HG02870 (cell line): Measurements from ENCODE around the gene SLC39A10.
"Not testable (repeated sequence)": the region's sequence is repeated elsewhere in the genome, so short reads cannot be mapped to it uniquely, and the experiment has no call there.

Source experiments
- ATAC-seq: cut with Tn5 transposase; IDR thresholded peaks from one replicate; pipeline ENCODE4 v1.9.1; 2021; ENCODE audit warnings: mild to moderate bottlenecking, moderate library complexity; ENCODE audit not compliant: unreplicated experiment

SLC39A10 gene

DNA sequence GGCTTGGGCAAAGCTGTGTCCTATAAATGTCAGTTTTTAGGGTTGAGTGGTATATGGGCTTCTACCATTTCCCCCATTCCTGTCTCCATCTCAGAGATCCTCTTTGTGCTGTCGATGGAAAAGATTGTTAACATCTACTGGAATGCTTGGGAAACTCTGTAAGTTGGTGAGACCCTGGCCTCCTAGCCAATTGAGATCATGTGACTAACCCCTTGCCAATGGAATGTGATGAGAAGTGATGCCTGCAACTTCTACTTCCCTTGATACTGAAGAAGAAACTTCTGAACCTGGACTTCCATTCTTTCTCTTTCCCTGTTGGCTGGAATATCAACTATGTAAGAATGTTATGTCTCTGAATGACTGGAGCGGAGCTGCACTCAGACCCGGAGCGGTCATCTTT is 14.5 kb downstream of the SLC39A10 start:
- ATAC-seq = no peak

DNA sequence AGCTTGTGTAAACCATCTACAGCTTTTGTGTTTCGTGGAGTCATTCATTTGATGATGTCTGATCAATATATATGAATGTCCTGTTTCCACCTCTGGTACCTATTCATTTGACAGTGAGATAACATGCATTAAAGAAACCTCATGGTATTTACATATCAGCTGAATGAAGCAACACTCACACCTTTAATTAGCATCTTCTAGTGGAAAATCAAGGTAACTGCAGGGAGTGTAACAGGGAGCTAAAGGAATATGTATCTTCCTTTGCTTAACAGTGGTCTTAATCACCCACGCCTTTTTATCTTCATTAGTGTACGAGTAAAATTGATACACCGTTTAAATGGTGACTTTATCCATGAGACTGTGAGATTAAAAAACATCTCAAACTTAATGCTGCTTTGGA is 15.6 kb downstream of the SLC39A10 start:
- ATAC-seq = no peak

DNA sequence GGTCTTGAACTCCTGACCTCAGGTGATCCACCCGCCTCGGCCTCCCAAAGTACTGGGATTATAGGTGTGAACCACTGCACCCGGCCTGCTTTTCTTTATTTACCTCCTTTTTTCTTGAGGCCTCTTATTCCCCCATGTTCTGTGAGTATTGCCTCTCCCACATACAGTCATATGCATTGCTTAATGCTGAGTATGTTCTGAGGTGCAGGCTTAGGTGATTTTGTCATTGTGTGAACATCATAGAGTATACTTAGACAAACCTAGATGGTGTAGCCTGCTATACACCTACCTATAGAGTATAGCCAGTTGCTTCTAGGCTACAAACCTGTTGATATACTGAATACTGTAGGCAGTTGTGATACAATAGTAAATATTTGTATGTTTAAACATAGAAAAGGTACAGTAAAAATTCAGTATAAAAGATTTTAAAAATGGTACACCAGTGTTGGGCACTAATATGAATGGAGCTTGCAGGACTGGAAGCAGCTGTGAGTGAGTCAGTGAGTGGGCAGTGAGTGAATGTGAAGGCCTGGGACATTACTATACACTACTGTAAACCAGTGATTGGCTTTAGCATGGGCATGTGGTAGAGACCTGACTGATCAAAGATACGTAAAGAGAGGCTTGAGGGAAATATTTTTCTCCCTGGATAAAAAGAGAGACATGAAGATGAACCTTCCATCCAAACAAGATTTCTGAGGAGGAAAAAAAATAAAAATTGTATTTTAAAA is 17.6 kb downstream of the SLC39A10 start:
- no peak for ATAC-seq

DNA sequence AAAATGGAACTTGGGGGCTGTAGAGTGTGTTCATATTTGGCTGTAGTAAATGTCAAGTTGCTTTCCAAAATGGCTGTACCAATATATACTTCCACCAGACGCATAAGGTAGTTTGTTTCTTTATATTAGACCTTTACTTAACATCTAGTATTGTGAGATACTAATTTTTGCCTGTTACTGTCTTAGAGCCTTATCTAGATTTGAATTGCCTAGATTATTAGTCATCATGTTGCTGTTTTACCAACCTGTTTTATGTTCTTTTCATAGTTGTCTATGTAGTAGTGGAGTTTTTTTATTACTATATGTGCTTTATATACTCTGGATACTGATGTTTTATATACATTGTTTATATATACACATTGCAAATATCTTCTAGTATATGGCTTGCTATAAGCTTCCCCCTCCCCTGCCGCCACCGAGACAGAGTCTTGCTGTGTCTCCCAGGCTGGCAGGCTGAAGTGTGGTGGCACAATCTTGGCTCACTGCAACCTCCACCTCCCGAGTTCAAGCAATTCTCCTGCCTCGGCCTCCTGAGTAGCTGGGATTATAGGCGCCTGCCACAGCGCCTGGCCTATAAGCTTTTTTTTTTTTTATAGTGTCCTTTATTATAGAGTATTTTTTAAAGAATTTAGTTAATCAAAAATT is 18.9 kb downstream of the SLC39A10 start:
- ATAC-seq = no peak

DNA sequence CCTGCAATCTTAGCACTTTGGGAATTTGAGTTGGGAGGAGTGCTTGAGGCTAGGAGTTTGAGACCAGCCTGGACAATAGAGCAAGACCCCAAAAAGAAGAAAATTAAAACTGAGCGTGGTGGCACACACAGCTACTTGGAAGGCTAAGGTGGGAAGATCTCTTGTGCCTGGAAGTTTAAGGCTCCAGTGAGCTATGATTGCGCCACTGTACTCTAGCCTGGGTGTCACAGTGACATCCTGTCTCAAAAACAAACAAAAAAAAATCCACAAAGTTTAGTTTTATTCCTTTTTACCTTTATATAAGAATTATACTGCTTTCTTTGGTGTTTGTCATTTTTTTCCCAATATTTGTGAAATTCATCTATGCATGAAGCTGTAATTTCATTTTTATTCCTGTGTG is 20.3 kb downstream of the SLC39A10 start:
- ATAC-seq = no peak

DNA sequence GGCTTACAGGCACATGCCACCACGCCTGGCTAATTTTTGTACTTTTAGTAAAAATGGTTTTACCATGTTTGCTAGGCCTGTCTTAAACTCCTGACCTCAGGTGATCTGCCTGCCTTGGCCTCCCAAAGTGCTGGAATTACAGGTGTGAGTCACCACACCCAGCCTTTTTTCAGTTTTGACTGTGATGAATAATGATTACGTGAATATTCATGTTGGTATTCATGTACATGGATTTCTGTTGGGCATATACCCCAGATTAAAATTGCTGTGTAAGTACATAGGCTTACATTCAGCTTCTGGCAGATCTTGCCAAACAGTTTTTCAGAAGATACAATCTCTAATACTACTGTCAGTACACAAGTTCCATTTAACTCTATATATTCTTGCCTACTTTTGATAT is 20.9 kb downstream of the SLC39A10 start:
- ATAC-seq = no peak

DNA sequence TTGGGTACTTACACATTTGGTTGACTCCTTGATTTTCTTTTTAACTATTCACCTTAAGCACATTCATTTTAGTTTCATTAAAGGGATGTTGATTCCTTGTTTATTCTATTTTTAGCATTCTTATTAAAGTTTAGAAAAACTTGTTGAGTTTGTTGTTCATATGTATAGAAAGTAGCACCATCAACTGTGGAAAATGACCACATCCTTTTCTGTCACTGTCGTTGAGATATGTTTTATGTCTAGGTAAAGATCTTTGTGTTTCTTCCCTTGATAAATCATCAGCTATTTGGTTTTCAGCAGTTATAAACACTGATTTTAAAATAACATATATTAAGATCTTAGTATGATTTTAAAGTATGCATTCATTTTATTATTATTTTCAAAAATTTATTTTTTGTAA is 25.1 kb downstream of the SLC39A10 start:
- ATAC-seq = no peak

DNA sequence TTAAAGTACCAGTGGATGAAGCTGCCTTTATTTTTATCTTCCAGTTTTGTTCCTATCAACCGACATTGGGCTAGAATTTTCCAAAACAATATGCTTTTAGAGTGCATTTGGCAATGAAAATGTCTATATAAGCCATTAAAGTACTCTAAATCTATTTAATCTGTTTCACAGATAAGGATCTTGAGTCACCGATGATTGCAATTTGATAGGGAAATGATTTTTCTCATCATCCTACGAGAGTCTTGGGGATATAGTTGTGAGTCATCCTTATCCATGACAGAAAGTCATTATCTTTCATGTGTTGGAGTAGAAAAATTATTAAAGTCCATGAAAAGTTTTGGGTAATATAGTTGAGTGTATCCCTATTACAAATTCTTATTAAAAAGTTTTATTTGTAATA is 26.1 kb downstream of the SLC39A10 start:
- ATAC-seq = no peak

DNA sequence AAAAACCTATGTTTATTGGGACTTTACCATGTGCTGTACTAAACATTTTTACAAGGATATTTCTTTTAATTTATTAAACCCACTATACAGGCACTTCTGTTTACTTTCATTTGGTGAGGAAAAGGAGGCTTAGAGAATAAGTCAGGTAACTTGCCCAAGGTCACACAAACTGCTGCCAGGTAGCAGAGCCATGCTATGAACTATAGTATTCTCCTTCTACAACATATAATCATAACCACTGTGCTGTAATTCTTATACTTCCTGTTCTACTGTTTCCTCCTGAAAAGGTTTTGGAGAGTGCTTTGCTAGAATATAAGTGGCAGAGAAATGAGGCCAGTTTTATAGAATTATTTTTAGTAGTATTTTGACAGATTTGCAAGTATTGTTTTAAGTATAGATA is 29.5 kb downstream of the SLC39A10 start:
- ATAC-seq = no peak

DNA sequence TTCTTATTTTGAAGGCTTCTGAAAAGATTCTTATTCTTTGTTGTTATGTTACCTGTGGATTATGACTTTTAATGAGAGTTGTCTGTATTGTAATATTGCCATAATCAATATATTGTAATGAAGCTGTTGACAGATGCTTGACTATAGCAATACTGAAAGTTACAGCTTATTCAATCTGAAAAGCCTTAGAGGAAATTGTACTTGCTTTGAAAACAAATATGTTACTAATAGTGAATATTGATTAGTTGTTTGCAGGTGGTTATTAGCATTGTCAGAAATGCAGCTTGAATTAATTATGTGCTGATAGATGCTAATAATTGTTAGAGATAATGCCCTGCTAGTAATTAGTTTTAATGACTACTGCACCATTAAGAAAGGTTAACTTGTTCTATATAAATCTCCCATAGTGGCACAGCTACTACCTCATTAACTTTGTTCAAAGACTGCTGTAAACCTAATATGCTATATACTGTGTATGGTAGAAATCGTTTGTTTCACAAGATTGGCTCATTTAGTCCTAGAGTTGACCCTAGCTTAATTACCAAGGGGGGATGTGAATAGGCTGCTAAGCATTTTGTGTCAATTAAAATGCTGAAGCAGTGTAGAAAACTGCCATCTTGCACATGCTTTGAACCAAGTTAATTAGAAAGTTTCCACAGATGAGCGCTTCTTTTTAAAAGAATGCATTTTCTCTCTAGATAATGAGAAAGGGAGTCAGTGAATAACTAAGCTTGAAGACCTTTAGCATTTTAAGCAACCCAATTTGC is 30.5 kb downstream of the SLC39A10 start:
- ATAC-seq = no peak

DNA sequence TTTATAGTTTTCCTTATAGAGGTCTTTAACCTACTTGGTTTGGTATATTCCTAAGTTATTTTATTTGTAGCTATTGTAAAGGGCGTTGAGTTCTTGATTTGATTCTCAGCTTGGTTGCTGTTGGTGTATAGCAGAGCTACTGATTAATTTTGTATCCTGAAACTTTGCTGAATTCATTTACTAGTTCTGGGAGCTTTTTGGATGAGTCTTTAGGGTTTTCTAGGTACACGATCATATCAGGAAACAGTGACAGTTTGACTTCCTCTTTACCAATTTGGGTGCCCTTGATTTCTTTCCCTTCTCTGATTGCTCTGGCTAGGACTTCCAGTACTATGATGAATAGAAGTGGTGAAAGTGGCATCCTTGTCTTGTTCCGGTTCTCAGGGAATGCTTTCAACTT is 35.5 kb downstream of the SLC39A10 start:
- not testable (repeated sequence) for ATAC-seq

DNA sequence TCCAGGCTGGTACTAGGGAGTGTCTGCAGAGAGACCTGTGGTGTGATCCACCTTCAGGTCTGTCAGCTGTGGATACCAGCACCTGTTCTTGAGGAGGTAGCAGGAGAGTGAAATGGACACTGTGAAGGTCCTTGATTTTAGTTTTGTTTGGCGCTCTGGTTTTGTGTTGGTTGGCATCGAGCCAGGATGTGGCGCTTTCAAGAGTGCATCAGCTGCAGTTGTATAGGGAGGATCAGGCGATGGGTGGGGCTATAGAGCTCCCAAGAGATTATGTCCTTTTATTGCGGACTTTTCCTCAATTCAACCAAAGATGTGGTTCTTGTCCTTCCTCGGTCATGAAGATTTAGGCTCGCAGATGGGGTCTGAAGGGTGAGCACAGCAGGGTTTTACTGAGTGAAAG is 37.5 kb downstream of the SLC39A10 start:
- ATAC-seq = no peak

DNA sequence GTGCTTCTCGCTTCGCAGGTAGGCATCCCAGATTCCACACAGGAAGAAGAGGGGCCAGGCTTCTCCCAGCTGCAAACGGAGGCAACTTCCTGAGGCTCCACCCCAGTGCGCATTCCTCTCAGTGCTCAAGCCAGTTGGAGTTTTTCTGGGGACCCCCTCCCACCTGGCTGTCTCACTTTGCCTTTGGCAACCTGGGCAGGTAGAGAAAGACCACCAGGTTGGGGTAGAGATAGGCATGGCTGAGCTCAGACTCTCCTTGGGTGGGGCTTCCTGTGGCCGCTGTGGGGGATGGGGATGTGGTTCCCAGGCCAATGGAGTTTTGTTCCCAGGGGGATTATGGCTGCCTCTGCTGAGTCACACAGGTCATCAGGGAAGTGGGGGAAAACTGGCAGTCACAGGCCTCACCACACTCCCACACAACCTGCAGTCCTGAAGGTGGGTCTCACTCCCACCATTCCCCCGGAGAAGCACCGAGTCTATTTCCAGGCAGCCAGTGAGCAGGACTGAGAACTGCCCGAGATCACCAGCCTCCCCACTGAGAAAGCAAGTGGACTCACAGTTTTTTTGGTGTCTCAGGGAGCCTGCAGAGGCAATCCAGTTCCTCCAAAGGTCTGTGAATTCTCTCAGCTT is 38.1 kb downstream of the SLC39A10 start:
- ATAC-seq = no peak

DNA sequence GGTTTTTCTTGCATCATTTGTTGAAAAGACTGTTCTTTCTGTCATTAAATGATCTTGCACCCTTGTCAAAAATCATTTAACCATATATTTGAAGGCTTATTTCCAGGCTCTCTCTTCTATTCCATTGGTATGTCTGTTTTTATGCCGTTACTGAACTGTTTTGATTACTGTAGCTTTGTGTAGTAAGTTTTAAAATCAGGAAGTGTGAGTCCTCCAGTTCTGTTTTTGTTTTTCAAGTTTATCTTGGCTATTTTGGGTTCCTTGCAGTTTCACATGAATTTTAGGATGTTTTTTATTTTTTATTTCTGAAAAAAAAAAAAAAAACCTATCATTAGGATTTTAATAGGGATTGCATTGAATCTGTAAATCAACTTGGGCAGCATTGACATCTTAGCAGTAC is 39.0 kb downstream of the SLC39A10 start:
- ATAC-seq = no peak

DNA sequence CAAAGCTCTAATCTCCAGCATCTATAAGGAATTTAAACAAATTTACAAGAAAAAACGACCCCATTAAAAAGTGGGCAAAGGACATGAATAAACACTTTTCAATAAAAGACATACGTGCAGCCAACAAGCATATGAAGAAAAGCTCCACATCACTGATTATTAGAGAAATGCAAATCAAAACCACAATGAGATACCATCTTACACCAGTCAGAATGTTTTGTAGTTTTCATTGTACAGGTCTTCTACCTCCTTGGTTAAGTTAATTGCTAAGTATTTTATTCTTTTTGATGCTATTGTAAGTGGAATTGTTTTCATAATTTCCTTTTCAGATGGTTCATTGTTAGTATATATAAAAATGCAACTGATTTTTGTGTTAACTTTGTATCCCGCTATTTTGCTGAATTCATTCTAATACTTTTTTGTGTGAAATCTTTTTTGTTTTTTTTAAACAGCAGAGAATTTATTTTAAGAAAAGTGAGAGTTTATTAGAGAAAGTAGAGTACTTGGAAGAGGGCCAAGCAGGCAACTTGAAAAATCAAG is 40.7 kb downstream of the SLC39A10 start:
- ATAC-seq = no peak

DNA sequence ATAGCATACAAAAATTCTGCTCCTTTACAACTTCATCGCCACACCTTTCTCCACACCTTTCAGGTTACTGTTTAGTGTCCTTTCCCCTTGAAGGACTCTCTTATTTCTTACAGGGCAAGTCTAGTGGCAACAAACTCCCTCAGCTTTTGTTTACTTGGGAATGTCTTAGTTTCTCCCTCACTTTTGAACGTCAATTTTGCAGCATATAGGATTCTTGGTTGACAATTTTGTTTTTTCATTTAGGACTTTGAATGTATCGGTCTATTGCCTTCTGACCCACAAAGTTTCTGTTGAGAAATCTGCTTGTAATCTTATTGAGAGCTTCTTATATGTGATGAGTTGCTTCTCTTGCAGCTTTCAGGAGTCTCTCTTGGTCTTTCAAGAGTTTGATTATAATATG is 43.5 kb downstream of the SLC39A10 start:
- no peak for ATAC-seq

DNA sequence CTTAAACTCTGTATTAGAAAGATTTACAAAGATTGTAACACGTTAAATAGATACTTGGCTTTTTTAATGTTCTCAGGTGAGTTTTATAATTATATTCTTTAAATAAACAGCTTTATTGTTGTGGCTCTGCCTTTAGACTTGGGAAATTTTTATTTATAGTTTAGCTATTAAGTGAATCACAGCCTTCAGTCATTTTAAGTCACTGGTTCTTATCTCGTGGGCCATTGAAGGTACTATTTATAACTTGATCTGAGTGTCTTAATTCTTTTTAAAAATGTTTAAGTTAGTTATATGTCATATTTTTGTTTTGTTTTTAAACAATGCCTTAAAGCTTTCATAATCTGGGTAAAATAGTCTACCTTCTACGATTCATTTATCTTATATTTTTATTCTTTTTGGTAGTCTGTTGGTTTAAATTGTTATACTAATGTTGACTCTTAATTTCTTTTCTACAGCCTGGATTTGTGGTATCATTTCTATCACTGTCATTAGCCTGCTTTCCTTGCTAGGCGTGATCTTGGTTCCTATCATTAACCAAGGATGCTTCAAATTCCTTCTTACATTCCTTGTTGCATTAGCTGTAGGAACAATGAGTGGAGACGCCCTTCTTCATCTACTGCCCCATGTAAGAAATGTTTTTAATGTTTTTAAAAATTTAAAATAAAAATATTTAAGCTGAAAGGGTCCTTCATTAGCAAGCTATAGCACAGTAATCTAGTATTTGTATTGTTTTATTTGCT is 49.3 kb downstream of the SLC39A10 start:
- no peak for ATAC-seq

DNA sequence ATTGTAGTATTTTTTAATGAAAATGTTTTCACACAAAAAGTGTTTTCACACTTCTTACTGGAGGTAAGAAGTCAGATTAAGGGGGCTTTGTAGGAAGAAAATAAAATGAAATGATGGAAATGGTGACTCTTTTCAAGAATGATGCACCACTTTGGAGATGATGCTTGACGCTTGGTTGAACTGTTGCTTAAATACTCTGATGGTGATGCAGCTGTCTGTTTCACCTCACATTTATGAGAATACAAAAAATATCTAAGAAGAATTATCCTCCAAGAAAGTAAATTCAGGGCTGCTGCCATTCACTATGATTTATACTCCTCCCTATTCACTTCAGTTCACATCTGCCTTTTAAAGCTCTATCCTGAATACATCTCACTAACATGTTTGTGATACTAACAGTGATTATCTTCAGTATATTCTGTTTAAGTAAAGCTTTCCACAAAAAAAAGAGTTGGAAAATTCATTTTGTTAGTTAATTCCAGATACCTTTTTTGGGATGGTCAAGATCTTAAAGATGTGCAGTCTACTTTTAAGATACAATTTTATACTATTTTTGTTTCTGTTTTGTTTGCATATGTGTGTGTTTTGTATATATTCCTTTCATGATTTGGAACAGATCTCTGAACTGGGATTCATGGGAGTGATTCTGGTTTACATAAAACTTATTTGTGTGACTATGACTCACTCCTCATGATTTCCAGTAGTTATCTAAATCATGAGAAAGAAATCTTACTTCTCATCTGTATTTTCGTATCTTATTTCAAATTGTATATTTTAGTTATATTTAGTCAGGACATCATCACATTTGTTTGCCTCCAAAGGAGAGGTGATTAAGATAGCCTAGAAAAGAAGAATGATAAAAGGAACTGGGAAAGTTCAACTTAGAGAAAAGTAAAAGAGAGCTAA is 53.1 kb downstream of the SLC39A10 start:
- ATAC-seq = no peak

DNA sequence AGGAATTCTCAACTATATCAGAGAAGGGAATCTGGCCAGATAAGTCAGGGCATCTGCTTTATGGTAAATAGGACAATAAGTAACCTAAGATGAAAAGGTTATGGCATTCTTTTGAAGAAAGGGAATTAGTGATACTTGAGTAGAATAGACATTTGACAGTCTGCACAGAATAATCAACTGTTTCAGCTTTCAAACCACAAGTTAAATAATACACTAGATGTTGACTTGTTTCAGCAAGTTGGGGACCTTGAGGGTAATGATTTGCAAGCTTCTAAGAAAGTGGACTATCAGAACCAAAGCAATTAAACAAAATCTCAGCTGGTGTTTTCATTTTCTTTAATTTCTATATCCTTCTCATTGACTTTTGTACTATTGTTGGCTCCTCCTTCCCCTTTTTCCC is 54.5 kb downstream of the SLC39A10 start:
- ATAC-seq = no peak

DNA sequence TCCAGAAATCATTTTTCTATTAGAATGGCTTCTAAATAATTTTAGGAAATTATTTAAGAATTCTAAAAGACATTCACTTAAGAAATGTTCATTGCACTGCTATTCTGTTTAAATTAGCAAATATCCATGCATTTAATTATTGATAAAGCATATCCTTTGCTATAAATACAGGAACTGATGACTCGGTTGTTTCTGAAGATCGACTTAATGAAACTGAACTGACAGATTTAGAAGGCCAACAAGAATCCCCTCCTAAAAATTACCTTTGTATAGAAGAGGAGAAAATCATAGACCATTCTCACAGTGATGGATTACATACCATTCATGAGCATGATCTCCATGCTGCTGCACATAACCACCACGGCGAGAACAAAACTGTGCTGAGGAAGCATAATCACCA is 59.4 kb downstream of the SLC39A10 start:
- ATAC-seq = no peak
